Type B pancreatic cell (in vitro differentiated cells): ENCODE results near the gene ACTR1A. TPM values are rescaled to one million over a fixed set of nuclear protein-coding genes. Genes with fewer than 3 reads are reported as not detected.

Experiments used
- DNase-seq: peaks from one replicate; pipeline ENCODE4 v3.0.0; 2021; ENCODE audit warnings: mixed read lengths; ENCODE audit not compliant: unreplicated experiment; ENCODE audit errors: extremely low spot score
- H3K27ac Mint-ChIP-seq: 2 replicates; pipeline ENCODE4 v1.8.0; 2021; ENCODE audit warnings: mild to moderate bottlenecking, mixed read lengths
- H3K27me3 Mint-ChIP-seq: 2 replicates; pipeline ENCODE4 v1.8.0; 2021; ENCODE audit warnings: mixed read lengths
- H3K36me3 Mint-ChIP-seq: 2 replicates; pipeline ENCODE4 v1.8.0; 2021; ENCODE audit warnings: mixed read lengths
- H3K4me1 Mint-ChIP-seq: one replicate; pipeline ENCODE4 v1.8.0; 2021; ENCODE audit warnings: mixed read lengths; ENCODE audit not compliant: unreplicated experiment
- H3K4me3 Mint-ChIP-seq: 2 replicates; pipeline ENCODE4 v1.8.0; 2021; ENCODE audit warnings: mild to moderate bottlenecking, mixed read lengths
- H3K9me3 Mint-ChIP-seq: 2 replicates; pipeline ENCODE4 v1.8.0; 2021; ENCODE audit warnings: mixed read lengths
- CTCF ChIP-seq: fragments of 200-600 bp; sonication (generic); conservative IDR thresholded peaks from 2 replicates; pipeline ENCODE4 v1.5.0; 2021; ENCODE audit warnings: antibody characterized with exemption, mild to moderate bottlenecking
- total RNA-seq: library from RNA; stranded (reverse); gene quantifications from 2 replicates; pipeline ENCODE4 v1.2.1, GENCODE V29; 2021; ENCODE audit warnings: low replicate concordance

ACTR1A gene
- total RNA-seq, 1 donor from 2014 or later, result 95.4 TPM

GRCh38 chr10:102515724-102516123 lies 13.2 kb upstream of the ACTR1A start:
- no peak for TF ChIP-seq CTCF
- no peaks in the 10 kb centered on the region for H3K9me3 Mint-ChIP-seq
- H3K36me3 Mint-ChIP-seq, result peaks cover 19% of the 10 kb centered on the region

GRCh38 chr10:102514487-102515311 lies 12.2 kb upstream of the ACTR1A start:
- Mint-ChIP-seq H3K27me3 (no peaks in the 10 kb centered on the region), H3K9me3 (no peaks in the 10 kb centered on the region), H3K4me1 (peaks cover 12% of the 10 kb centered on the region), H3K27ac (no peak overlapping the region), H3K4me3 (no peak overlapping the region), H3K36me3 (peaks cover 14% of the 10 kb centered on the region)
- DNase-seq, result no peak
- no peak for TF ChIP-seq CTCF

More at GRCh38 chr10:102515724-102516123, 13.2 kb upstream of the ACTR1A start:
- Mint-ChIP-seq H3K4me3 (no peak overlapping the region), H3K27ac (no peak overlapping the region), H3K27me3 (no peaks in the 10 kb centered on the region), H3K4me1 (peaks cover 12% of the 10 kb centered on the region)
- DNase-seq, result no peak

GRCh38 chr10:102511583-102512274 lies 9.2 kb upstream of the ACTR1A start:
- no peak for TF ChIP-seq CTCF
- H3K27ac Mint-ChIP-seq, result no peak overlapping the region

GRCh38 chr10:102509387-102509786 lies 6.9 kb upstream of the ACTR1A start:
- H3K9me3 Mint-ChIP-seq, result no peaks in the 10 kb centered on the region
- H3K36me3 Mint-ChIP-seq, result peaks cover 23% of the 10 kb centered on the region
- no peaks in the 10 kb centered on the region for H3K27me3 Mint-ChIP-seq
- peaks cover 30% of the 10 kb centered on the region for H3K4me1 Mint-ChIP-seq
- peak overlapping the region; percentile 73 for H3K27ac Mint-ChIP-seq
- DNase-seq, result no peak
- no peak overlapping the region for H3K4me3 Mint-ChIP-seq
- TF ChIP-seq CTCF, result no peak

More at GRCh38 chr10:102511583-102512274, 9.2 kb upstream of the ACTR1A start:
- Mint-ChIP-seq H3K36me3 (peaks cover 23% of the 10 kb centered on the region), H3K4me3 (no peak overlapping the region), H3K27me3 (no peaks in the 10 kb centered on the region), H3K4me1 (peaks cover 18% of the 10 kb centered on the region), H3K9me3 (no peaks in the 10 kb centered on the region)
- DNase-seq, result no peak

- no peak overlapping the region for H3K4me3 Mint-ChIP-seq
- peaks cover 30% of the 10 kb centered on the region for H3K4me1 Mint-ChIP-seq
- peaks cover 19% of the 10 kb centered on the region for H3K36me3 Mint-ChIP-seq
- no peak for DNase-seq
- no peaks in the 10 kb centered on the region for H3K27me3 Mint-ChIP-seq
- no peaks in the 10 kb centered on the region for H3K9me3 Mint-ChIP-seq
- no peak for TF ChIP-seq CTCF
- no peak overlapping the region for H3K27ac Mint-ChIP-seq
Observed at GRCh38 chr10:102508506-102508905, 6.0 kb upstream of the ACTR1A start.
